ENCODE results near the gene NPTN. TPM values are rescaled to one million over a fixed set of nuclear protein-coding genes. Genes with fewer than 3 reads are reported as not detected.

NPTN gene
- polyA plus RNA-seq, 3 donors = 86.5 to 137 (median 88.0) TPM

DNA sequence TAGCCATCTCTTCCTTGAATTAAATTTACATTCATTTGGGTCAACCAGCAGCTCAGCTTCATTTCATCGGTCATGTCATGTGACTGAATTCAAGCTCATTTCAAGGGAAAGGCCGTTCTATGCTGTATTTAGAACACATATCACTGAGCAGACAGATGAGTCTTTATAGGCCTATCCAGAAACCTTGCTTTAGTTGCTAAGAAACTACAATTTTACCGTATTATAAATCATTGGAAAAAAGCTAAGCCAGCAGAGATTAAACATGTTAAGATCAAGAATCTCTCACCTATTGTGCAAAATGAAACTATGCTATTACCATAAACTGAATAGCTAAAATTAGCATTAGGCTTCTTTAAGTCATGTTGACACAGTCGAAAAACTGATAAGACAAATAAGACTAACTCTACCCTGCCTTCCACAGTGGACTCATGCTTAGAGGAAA lies 2.2 kb downstream of the NPTN start:
- peaks cover 0 to 1% (median 1%) of the 10 kb centered on the region in 3 donors for H3K27me3 Mint-ChIP-seq (ENCODE audit: low read depth in 3 of 3)
- Histone ChIP-seq H3K9me3 (replicated peaks in 1 of 2; ENCODE audit: control insufficient read depth in 1 of 2, insufficient read depth in 1 of 2, low read length in 2 of 2) (no peaks in the 10 kb centered on the region), H3K4me2 (replicated peaks; ENCODE audit: extremely low read depth, low read length, poor library complexity, severe bottlenecking) (peak overlapping the region; percentile 89), H3K27me3 (ENCODE audit: control insufficient read depth in 2 of 2, insufficient read depth in 2 of 2, low read length in 2 of 2) (no peaks in the 10 kb centered on the region), H3K4me1 (ENCODE audit: control insufficient read depth in 1 of 2, insufficient read depth in 2 of 2, low read length in 2 of 2) (peaks cover 45 to 54% of the 10 kb centered on the region in 2 donors), H3K36me3 (replicated peaks in 1 of 2; ENCODE audit: control insufficient read depth in 1 of 2, insufficient read depth in 2 of 2, low read length in 2 of 2) (no peaks in the 10 kb centered on the region), H3K27ac (ENCODE audit: low read depth in 1 of 2, low read length in 2 of 2) (peak overlapping the region in 1 of 2 donors; percentile 81), H2AFZ (ENCODE audit: insufficient read depth, low read depth, low read length, poor library complexity, severe bottlenecking) (no peak overlapping the region), H4K20me1 (ENCODE audit: insufficient read depth, low read length) (peaks cover 67% of the 10 kb centered on the region), H3K79me2 (ENCODE audit: insufficient read depth, low read length) (peaks cover 71% of the 10 kb centered on the region), H3K4me3 (replicated peaks in 1 of 3; ENCODE audit: low read depth in 2 of 3, low read length in 3 of 3) (peak overlapping the region in 1 of 3 experiments; percentile 79), H3K9ac (ENCODE audit: insufficient read depth, low read length, poor library complexity, severe bottlenecking) (peak overlapping the region; percentile 85)
- intact Hi-C loops (cut with micrococcal nuclease) = loop anchor here in 1 of 2 donors (10.0 kb wide), 1 partner anchor 1516 kb away; the partner anchor contains the start of genes MYO9A and SENP8
- H3K9me3 Mint-ChIP-seq = no peaks in the 10 kb centered on the region
- TF ChIP-seq, protein P1, sequence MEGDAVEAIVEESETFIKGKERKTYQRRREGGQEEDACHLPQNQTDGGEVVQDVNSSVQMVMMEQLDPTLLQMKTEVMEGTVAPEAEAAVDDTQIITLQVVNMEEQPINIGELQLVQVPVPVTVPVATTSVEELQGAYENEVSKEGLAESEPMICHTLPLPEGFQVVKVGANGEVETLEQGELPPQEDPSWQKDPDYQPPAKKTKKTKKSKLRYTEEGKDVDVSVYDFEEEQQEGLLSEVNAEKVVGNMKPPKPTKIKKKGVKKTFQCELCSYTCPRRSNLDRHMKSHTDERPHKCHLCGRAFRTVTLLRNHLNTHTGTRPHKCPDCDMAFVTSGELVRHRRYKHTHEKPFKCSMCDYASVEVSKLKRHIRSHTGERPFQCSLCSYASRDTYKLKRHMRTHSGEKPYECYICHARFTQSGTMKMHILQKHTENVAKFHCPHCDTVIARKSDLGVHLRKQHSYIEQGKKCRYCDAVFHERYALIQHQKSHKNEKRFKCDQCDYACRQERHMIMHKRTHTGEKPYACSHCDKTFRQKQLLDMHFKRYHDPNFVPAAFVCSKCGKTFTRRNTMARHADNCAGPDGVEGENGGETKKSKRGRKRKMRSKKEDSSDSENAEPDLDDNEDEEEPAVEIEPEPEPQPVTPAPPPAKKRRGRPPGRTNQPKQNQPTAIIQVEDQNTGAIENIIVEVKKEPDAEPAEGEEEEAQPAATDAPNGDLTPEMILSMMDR (IDR thresholded peaks at IDR 0.05) = no peak
- 64% methylated on average over 3 of the region's 4 CpGs for WGBS (ENCODE audit: insufficient coverage)
- H3K27ac Mint-ChIP-seq = no peak overlapping the region
- peak overlapping the region in 1 of 2 donors; percentile 44 for H3K4me3 Mint-ChIP-seq
- no peaks in the 10 kb centered on the region for H3K36me3 Mint-ChIP-seq
- H3K4me1 Mint-ChIP-seq = peaks cover 69% of the 10 kb centered on the region
- DNase-seq = no peak

- peaks cover 78% of the 10 kb centered on the region for H4K20me1 ChIP-seq (ENCODE audit: insufficient read depth, low read length)
- H3K4me2 ChIP-seq (replicated peaks; ENCODE audit: extremely low read depth, low read length, poor library complexity, severe bottlenecking) = peak overlapping the region; percentile 89
- intact Hi-C loops (cut with micrococcal nuclease) = loop anchor here in 1 of 2 donors (10.0 kb wide), 1 partner anchor 1515 kb away; the partner anchor contains the start of genes MYO9A and SENP8
- H3K79me2 ChIP-seq (ENCODE audit: insufficient read depth, low read length) = peaks cover 81% of the 10 kb centered on the region
- no peaks in the 10 kb centered on the region for H3K27me3 ChIP-seq (ENCODE audit: control insufficient read depth in 2 of 2, insufficient read depth in 2 of 2, low read length in 2 of 2)
- H3K27ac ChIP-seq (ENCODE audit: low read depth in 1 of 2, low read length in 2 of 2) = peak overlapping the region in 1 of 2 donors; percentile 81
- no peaks in the 10 kb centered on the region for H3K9me3 ChIP-seq (replicated peaks in 1 of 2; ENCODE audit: control insufficient read depth in 1 of 2, insufficient read depth in 1 of 2, low read length in 2 of 2)
- peak overlapping the region in 1 of 3 experiments; percentile 79 for H3K4me3 ChIP-seq (replicated peaks in 1 of 3; ENCODE audit: low read depth in 2 of 3, low read length in 3 of 3)
- H2AFZ ChIP-seq (ENCODE audit: insufficient read depth, low read depth, low read length, poor library complexity, severe bottlenecking) = no peak overlapping the region
- TF ChIP-seq, protein P1 (IDR thresholded peaks at IDR 0.05) = no peak
- H3K9me3 Mint-ChIP-seq = no peaks in the 10 kb centered on the region
- H3K36me3 Mint-ChIP-seq = no peaks in the 10 kb centered on the region
- H3K36me3 ChIP-seq (replicated peaks in 1 of 2; ENCODE audit: control insufficient read depth in 1 of 2, insufficient read depth in 2 of 2, low read length in 2 of 2) = no peaks in the 10 kb centered on the region
- H3K4me3 Mint-ChIP-seq = no peak overlapping the region
- H3K27ac Mint-ChIP-seq = peak overlapping the region; percentile 51 to 90 (median 76)
- H3K4me1 Mint-ChIP-seq = peaks cover 67% of the 10 kb centered on the region
- H3K9ac ChIP-seq (ENCODE audit: insufficient read depth, low read length, poor library complexity, severe bottlenecking) = no peak overlapping the region
- DNase-seq = peak in 1 of 3 donors; percentile 3
- no CpG with 5 or more reads among the region's 2 CpGs for WGBS (ENCODE audit: insufficient coverage)
- H3K27me3 Mint-ChIP-seq (ENCODE audit: low read depth in 3 of 3) = peaks cover 0 to 1% (median 1%) of the 10 kb centered on the region in 3 donors
- H3K4me1 ChIP-seq (ENCODE audit: control insufficient read depth in 1 of 2, insufficient read depth in 2 of 2, low read length in 2 of 2) = peaks cover 43 to 53% of the 10 kb centered on the region in 2 donors
Observed at GRCh38 chr15:73629798-73630429, 3.3 kb downstream of the NPTN start.

Measured in CD14-positive monocyte (primary cell).